K562 (cell line): ENCODE results near the gene ENO3. TPM values are rescaled to one million over a fixed set of nuclear protein-coding genes. Genes with fewer than 3 reads are reported as not detected.

Experiments used
- BACH1 ChIP-seq: fragments of 200-800 bp; sonication (Bioruptor generic); IDR thresholded peaks from 2 replicates; pipeline ENCODE4 v1.6.1; 2016; ENCODE audit warnings: missing genetic modification characterization, missing compliant biosample characterization
- CCNT2 ChIP-seq: IDR thresholded peaks from 2 replicates; pipeline ENCODE4 v1.6.1; 2011; ENCODE audit warnings: borderline replicate concordance, low read depth, mild to moderate bottlenecking, moderate library complexity, mixed read lengths, low read length; ENCODE audit not compliant: insufficient read length; ENCODE audit errors: extremely low read depth
- CHD1 ChIP-seq: fragments of 200-600 bp; sonication (generic); IDR thresholded peaks from one replicate; pipeline ENCODE4 v1.6.1; 2012; ENCODE audit warnings: mild to moderate bottlenecking, moderate library complexity, low read length, inconsistent platforms
- GABPB1 ChIP-seq: sonication (generic); formaldehyde crosslinking; IDR thresholded peaks from 2 replicates; pipeline ENCODE4 v1.8.0; 2022; ENCODE audit warnings: mild to moderate bottlenecking, missing genetic modification reagents
- GTF2F1 ChIP-seq: IDR thresholded peaks from 2 replicates; pipeline ENCODE4 v1.6.1; 2011; ENCODE audit warnings: low read depth, low read length, improper control_type of control experiment
- ILF3 ChIP-seq: fragments of 450-650 bp; IDR thresholded peaks from 2 replicates; pipeline ENCODE4 v1.6.1; 2018; ENCODE audit warnings: antibody characterized with exemption, mild to moderate bottlenecking, moderate library complexity, borderline replicate concordance
- MAFG ChIP-seq: fragments of 450-650 bp; conservative IDR thresholded peaks from 2 replicates; pipeline ENCODE4 v1.6.1; 2016; ENCODE audit warnings: missing genetic modification characterization, missing compliant biosample characterization
- NFXL1 ChIP-seq: fragments of 450-650 bp; formaldehyde crosslinking; IDR thresholded peaks from 2 replicates; pipeline ENCODE4 v1.4.0; 2021; ENCODE audit warnings: mild to moderate bottlenecking
- NR2C2 ChIP-seq, 2 experiments: fragments of 200-800 bp in 1 of 2; sonication (Bioruptor generic) in 1 of 2; sonication (generic) in 1 of 2; formaldehyde crosslinking in 1 of 2; IDR thresholded peaks; 2 replicates each; pipeline versions ENCODE4 v1.6.1 to v1.8.0; 2016 to 2022; ENCODE audit warnings: mild to moderate bottlenecking in 1 of 2, missing compliant biosample characterization in 1 of 2, missing genetic modification characterization in 1 of 2, missing genetic modification reagents in 1 of 2
- PCBP1 ChIP-seq: fragments of 200-400 bp; formaldehyde crosslinking; IDR thresholded peaks from 2 replicates; pipeline ENCODE4 v1.6.1; 2018; ENCODE audit warnings: mild to moderate bottlenecking, low read depth, low read length; ENCODE audit not compliant: poor library complexity, severe bottlenecking
- POLR2AphosphoS2 ChIP-seq: IDR thresholded peaks from 2 replicates; pipeline ENCODE4 v1.6.1; 2012; ENCODE audit warnings: low read length, improper control_type of control experiment
- POLR2H ChIP-seq: IDR thresholded peaks from 2 replicates; pipeline ENCODE4 v1.6.1; 2016; ENCODE audit warnings: missing genetic modification characterization, low read depth, mild to moderate bottlenecking, control low read depth, missing compliant biosample characterization, moderate library complexity
- PRPF4 ChIP-seq: fragments of 200-400 bp; formaldehyde crosslinking; IDR thresholded peaks from one replicate; pipeline ENCODE4 v1.6.1; 2017; ENCODE audit warnings: low read length, low read depth, mild to moderate bottlenecking; ENCODE audit not compliant: insufficient read depth, poor library complexity, severe bottlenecking
- SAFB ChIP-seq: fragments of 200-400 bp; formaldehyde crosslinking; IDR thresholded peaks from 2 replicates; pipeline ENCODE4 v1.6.1; 2017; ENCODE audit warnings: low read depth, low read length, borderline replicate concordance
- SRSF1 ChIP-seq: fragments of 200-400 bp; formaldehyde crosslinking; IDR thresholded peaks from 2 replicates; pipeline ENCODE4 v1.6.1; 2017; ENCODE audit warnings: mild to moderate bottlenecking, low read depth, low read length, moderate library complexity
- UBTF ChIP-seq, 2 experiments: IDR thresholded peaks; 2 replicates each; pipeline ENCODE4 v1.6.1; 2012; ENCODE audit warnings: improper control_type of control experiment in 2 of 2, low read depth in 2 of 2, low read length in 2 of 2, borderline replicate concordance in 1 of 2
- YY1 ChIP-seq, 3 experiments: IDR thresholded peaks; 2 replicates each; pipeline ENCODE4 v1.6.1; 2011; ENCODE audit warnings: low read length in 2 of 3, mild to moderate bottlenecking in 2 of 3, moderate library complexity in 2 of 3, borderline replicate concordance in 1 of 3, control low read depth in 1 of 3, low read depth in 1 of 3; ENCODE audit not compliant: insufficient read depth in 3 of 3, insufficient replicate concordance in 2 of 3, control insufficient read depth in 1 of 3, insufficient read length in 1 of 3; ENCODE audit errors: extremely low read depth in 1 of 3
- ZNF311 ChIP-seq: fragments of 250-450 bp; sonication (Bioruptor Pico); IDR thresholded peaks from 2 replicates; pipeline ENCODE4 v1.4.0; 2020; ENCODE audit warnings: mild to moderate bottlenecking, moderate library complexity
- ZNF583 ChIP-seq: fragments of 250-450 bp; sonication (Bioruptor Pico); IDR thresholded peaks from 2 replicates; pipeline ENCODE4 v1.4.0; 2020
- ZNF740 ChIP-seq, 3 experiments: fragments of 200-800 bp in 1 of 3; sonication (Bioruptor generic) in 1 of 3; sonication (generic) in 1 of 3; formaldehyde crosslinking in 1 of 3; IDR thresholded peaks; 2 replicates each; pipeline versions ENCODE4 v1.6.1 to v1.8.0; 2016 to 2022; ENCODE audit warnings: mild to moderate bottlenecking in 2 of 3, missing compliant biosample characterization in 2 of 3, missing genetic modification characterization in 2 of 3, missing genetic modification reagents in 1 of 3
- polyA plus RNA-seq, 8 experiments: library from polyadenylated mRNA; depleted of rRNA in 4 of 8; stranded (reverse) in 5 of 8; unstranded in 3 of 8; fragments of >200 nt; fragmentation: Nextera tagmentation in 2 of 8; fragmentation: Illumina TruSeq in 1 of 8; extraction: Ambion mirVana in 2 of 8; extraction: Trizol in 1 of 8; gene quantifications; 2 replicates each; pipeline versions ENCODE4 v1.2.1 to v1.2.3, GENCODE V29; 2011 to 2014; ENCODE audit warnings: inconsistent platforms in 1 of 8, missing spikeins in 1 of 8
- total RNA-seq, 7 experiments: library from RNA; depleted of rRNA in 6 of 7; stranded (reverse); fragments of >200 nt in 6 of 7; fragmentation: Illumina TruSeq in 2 of 7; extraction: Trizol in 2 of 7; gene quantifications; 2 replicates each; pipeline versions ENCODE4 v1.2.1 to v1.2.3, GENCODE V29; 2011 to 2021; ENCODE audit warnings: low replicate concordance in 1 of 7
- TF ChIP-seq, protein P1 (sequence below): sonication (generic); formaldehyde crosslinking; IDR thresholded peaks from 2 replicates; pipeline ENCODE4 v1.8.0; 2023; ENCODE audit warnings: mild to moderate bottlenecking, missing genetic modification reagents

Gene ENO3
- total and polyA plus RNA-seq, 9 of the 15 experiments (the other 6 are each of a cell fraction or from before 2014, with no cell fraction given), result 5.7 to 17.2 (median 9.9) TPM

GRCh38 chr17:4947411-4948165, 3.3 kb upstream of the ENO3 start (continued):
- TF ChIP-seq UBTF (IDR thresholded peaks at IDR 0.05; ENCODE audit: borderline replicate concordance in 1 of 2, low read depth in 2 of 2, low read length in 2 of 2), result no peak
- TF ChIP-seq GABPB1 (CRISPR knock-in tag), result peak; percentile 58; the same call in 1 of the 2 replicates
- TF ChIP-seq ILF3, result no peak
- no peak for TF ChIP-seq MAFG (tag)
- TF ChIP-seq SAFB, result no peak
- no peak for TF ChIP-seq NFXL1 (CRISPR knock-in tag)
- TF ChIP-seq SRSF1, result no peak
- peak; percentile 52 for TF ChIP-seq CHD1
- TF ChIP-seq, protein P1, sequence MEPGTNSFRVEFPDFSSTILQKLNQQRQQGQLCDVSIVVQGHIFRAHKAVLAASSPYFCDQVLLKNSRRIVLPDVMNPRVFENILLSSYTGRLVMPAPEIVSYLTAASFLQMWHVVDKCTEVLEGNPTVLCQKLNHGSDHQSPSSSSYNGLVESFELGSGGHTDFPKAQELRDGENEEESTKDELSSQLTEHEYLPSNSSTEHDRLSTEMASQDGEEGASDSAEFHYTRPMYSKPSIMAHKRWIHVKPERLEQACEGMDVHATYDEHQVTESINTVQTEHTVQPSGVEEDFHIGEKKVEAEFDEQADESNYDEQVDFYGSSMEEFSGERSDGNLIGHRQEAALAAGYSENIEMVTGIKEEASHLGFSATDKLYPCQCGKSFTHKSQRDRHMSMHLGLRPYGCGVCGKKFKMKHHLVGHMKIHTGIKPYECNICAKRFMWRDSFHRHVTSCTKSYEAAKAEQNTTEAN (CRISPR knock-in tag), result no peak
- TF ChIP-seq YY1 (IDR thresholded peaks at IDR 0.05; ENCODE audit: borderline replicate concordance in 1 of 3, control insufficient read depth in 1 of 3, extremely low read depth in 1 of 3, insufficient read depth in 3 of 3, insufficient read length in 1 of 3, insufficient replicate concordance in 2 of 3, low read depth in 1 of 3, low read length in 2 of 3), result no peak
- TF ChIP-seq BACH1 (tag), result no peak
- peak; percentile 79 for TF ChIP-seq PRPF4
- no peak for TF ChIP-seq ZNF740 (CRISPR knock-in tag; IDR thresholded peaks at IDR 0.05)
- TF ChIP-seq ZNF740 (tag; IDR thresholded peaks at IDR 0.05), result peak in 1 of 2 experiments; percentile 35; a peak in 2 of 4 replicates
- 0 out of 2 replicates have a peak, but pooled peaks have one; percentile 33 for TF ChIP-seq POLR2H (tag)
- TF ChIP-seq PCBP1, result peak; percentile 72
- no peak for TF ChIP-seq ZNF311 (CRISPR knock-in tag)
- TF ChIP-seq CCNT2, result peak; percentile 25
- no peak for TF ChIP-seq NR2C2 (CRISPR knock-in tag; IDR thresholded peaks at IDR 0.05)
- TF ChIP-seq NR2C2 (tag; IDR thresholded peaks at IDR 0.05), result 0 out of 2 replicates have a peak, but pooled peaks have one; percentile 40
- TF ChIP-seq ZNF583 (CRISPR knock-in tag), result no peak
- 0 out of 2 replicates have a peak, but pooled peaks have one; percentile 8 for TF ChIP-seq POLR2AphosphoS2
- TF ChIP-seq GTF2F1, result no peak
